Breast epithelium (tissue), 4 donors: Measurements from ENCODE around the gene GALNT7. TPM values are rescaled to one million over a fixed set of nuclear protein-coding genes. Genes with fewer than 3 reads are reported as not detected.
A peak's percentile ranks its signal among the peaks of the same experiment; 100 is the strongest.
"Not testable (repeated sequence)": the region's sequence is repeated elsewhere in the genome, so short reads cannot be mapped to it uniquely, and the experiment has no call there.

Experiments used
- DNase-seq, 2 donors: peaks; one replicate each; pipeline ENCODE4 v3.0.0-alpha.2; 2019; ENCODE audit warnings: low spot score in 2 of 2
- H3K27ac ChIP-seq, 2 donors: fragments of 200-600 bp; sonication (generic) in 1 of 2; one replicate each; pipeline ENCODE4 v1.5.1; 2016 to 2019; ENCODE audit warnings: mild to moderate bottlenecking in 1 of 2
- H3K27me3 ChIP-seq, 2 donors: fragments of 200-600 bp; sonication (generic) in 1 of 2; one replicate each; pipeline versions ENCODE4 v1.5.1 to v1.6.0; 2017 to 2019; ENCODE audit warnings: control low read depth in 1 of 2, mild to moderate bottlenecking in 1 of 2
- H3K36me3 ChIP-seq: fragments of 200-600 bp; one replicate; pipeline ENCODE4 v1.5.1; 2019
- H3K4me1 ChIP-seq, 2 donors: fragments of 200-600 bp; sonication (generic); one replicate each; pipeline ENCODE4 v1.5.1; 2016 to 2019; ENCODE audit warnings: control low read depth in 1 of 2
- H3K4me3 ChIP-seq, 3 donors: fragments of 200-600 bp; sonication (generic); 1 replicate in 2 of 3; 2 replicates in 1 of 3; pipeline ENCODE4 v1.5.1; 2016 to 2019; ENCODE audit warnings: mild to moderate bottlenecking in 3 of 3, moderate library complexity in 2 of 3
- H3K9me3 ChIP-seq, 2 donors: fragments of 200-600 bp; sonication (generic) in 1 of 2; one replicate each; pipeline ENCODE4 v1.5.1; 2016 to 2019; ENCODE audit warnings: control low read depth in 1 of 2
- CTCF ChIP-seq, 3 donors: fragments of 450-650 bp; IDR thresholded peaks; one replicate each; pipeline ENCODE4 v1.5.1; 2016 to 2017; ENCODE audit warnings: antibody characterized with exemption in 3 of 3, mild to moderate bottlenecking in 3 of 3, moderate library complexity in 3 of 3
- POLR2A ChIP-seq: fragments of 450-650 bp; IDR thresholded peaks from one replicate; pipeline ENCODE4 v1.6.1; 2016; ENCODE audit warnings: antibody characterized with exemption, mild to moderate bottlenecking, moderate library complexity
- POLR2AphosphoS5 ChIP-seq, 3 donors: sonication (generic); formaldehyde crosslinking; IDR thresholded peaks; one replicate each; pipeline ENCODE4 v1.6.1; 2017; ENCODE audit warnings: antibody characterized with exemption in 3 of 3
- intact Hi-C: fragments of 100-400 bp; cut with DNase I; formaldehyde crosslinking; loops from one replicate; pipeline ENCODE4 v1.15.1; 2023; ENCODE audit warnings: low total_unique reads
- total RNA-seq, 3 donors: library from RNA; depleted of rRNA; stranded (reverse); fragments of >200 nt; gene quantifications; one replicate each; pipeline ENCODE4 v1.1.0, GENCODE V29; 2016

The GALNT7 gene
- 10 to 100 TPM; 10.7 to 67.2 (median 52.2) TPM for total RNA-seq

- DNase-seq = peak; percentile 44 to 80
- H3K4me1 ChIP-seq = peaks cover 0 to 8% of the 10 kb centered on the region in 2 donors
- intact Hi-C loops = no loop called here
These were observed at the start of gene GALNT7 for GRCh38 chr4:173168396-173169177. Gene GALNT7, plus strand, starts transcription at chr4:173168811. Its CDS starts 25 bp downstream, at chr4:173168836.

GRCh38 chr4:173118819-173119218 lies 49.8 kb upstream of the GALNT7 start:
- intact Hi-C loops, H3K27ac ChIP-seq, H3K36me3 ChIP-seq, H3K4me1 ChIP-seq, H3K9me3 ChIP-seq, H3K4me3 ChIP-seq, DNase-seq, H3K27me3 ChIP-seq: not testable (repeated sequence)

More at GRCh38 chr4:173168396-173169177, at the start of gene GALNT7:
- Histone ChIP-seq H3K27ac (peak within 1 kb of the TSS; percentile 92 to 97), H3K4me3 (peak within 1 kb of the TSS; percentile 86 to 96 (median 88)), H3K36me3 (no peaks in the 10 kb centered on the region), H3K27me3 (no peaks in the 10 kb centered on the region), H3K9me3 (no peaks in the 10 kb centered on the region)
- no peak for TF ChIP-seq CTCF (IDR thresholded peaks at IDR 0.05)
- TF ChIP-seq POLR2AphosphoS5 (IDR thresholded peaks at IDR 0.05) = no peak
- TF ChIP-seq POLR2A = no peak

DNA sequence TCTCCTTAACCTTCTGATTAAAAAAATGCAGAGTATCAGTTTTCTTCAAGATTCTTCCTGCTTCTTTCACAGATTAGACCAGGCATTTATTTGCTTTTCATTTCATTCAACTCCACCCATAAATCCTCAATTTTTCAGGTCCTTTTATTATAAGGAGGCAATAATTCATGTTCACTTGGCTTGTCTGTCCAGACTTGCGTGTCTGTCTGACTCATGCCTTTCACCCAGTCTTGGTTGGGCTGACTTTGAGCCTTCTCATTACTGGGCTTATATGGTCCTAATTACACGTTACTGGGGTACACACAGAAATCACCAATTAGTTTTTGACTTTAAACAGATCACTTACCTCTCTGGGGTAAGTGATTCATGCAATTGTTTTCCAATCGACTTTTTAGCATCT lies 48.8 kb upstream of the GALNT7 start:
- H3K4me1 ChIP-seq = no peaks in the 10 kb centered on the region
- intact Hi-C loops = no loop called here
- no peak overlapping the region for H3K4me3 ChIP-seq
- no peaks in the 10 kb centered on the region for H3K27me3 ChIP-seq
- no peak for TF ChIP-seq POLR2AphosphoS5 (IDR thresholded peaks at IDR 0.05)
- no peak for TF ChIP-seq CTCF (IDR thresholded peaks at IDR 0.05)
- no peak for TF ChIP-seq POLR2A
- no peak for DNase-seq
- H3K36me3 ChIP-seq = no peaks in the 10 kb centered on the region
- H3K27ac ChIP-seq = no peak overlapping the region
- H3K9me3 ChIP-seq = no peaks in the 10 kb centered on the region

DNA sequence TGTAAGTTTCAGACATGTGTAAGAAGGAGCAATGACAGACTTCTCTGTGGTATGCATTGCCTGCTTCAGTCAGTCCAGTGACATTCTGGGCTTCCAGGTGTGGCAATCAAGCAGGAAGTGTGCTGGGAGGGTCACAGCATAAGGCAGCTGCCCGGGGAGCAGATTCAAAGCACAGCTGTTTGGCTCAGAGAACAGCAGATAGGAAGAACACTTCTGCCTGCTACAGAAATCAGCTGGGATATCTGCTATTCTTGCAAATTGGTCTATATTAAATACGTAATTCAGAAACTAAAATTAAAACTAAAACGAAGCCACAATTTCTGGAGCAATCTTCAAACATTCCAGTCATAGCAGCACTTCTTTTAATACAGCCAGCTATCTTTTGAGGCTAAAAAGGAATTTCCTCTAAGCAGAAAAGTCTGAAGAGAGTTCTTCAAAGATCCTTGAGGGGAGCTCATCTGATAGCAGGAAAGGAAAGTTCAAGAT lies 47.5 kb upstream of the GALNT7 start:
- no peak for DNase-seq
- no peaks in the 10 kb centered on the region for H3K9me3 ChIP-seq
- TF ChIP-seq POLR2A (no peak), POLR2AphosphoS5 (IDR thresholded peaks at IDR 0.05) (no peak)

GRCh38 chr4:173124209-173124865 lies 44.3 kb upstream of the GALNT7 start:
- intact Hi-C loops = no loop called here
- Histone ChIP-seq H3K27ac (no peak overlapping the region), H3K4me3 (no peak overlapping the region)

More for the DNA sequence above, 47.5 kb upstream of the GALNT7 start:
- Histone ChIP-seq H3K4me3 (no peak overlapping the region), H3K27ac (no peak overlapping the region), H3K36me3 (no peaks in the 10 kb centered on the region), H3K4me1 (no peaks in the 10 kb centered on the region), H3K27me3 (no peaks in the 10 kb centered on the region)
- intact Hi-C loops = no loop called here

More at GRCh38 chr4:173124209-173124865, 44.3 kb upstream of the GALNT7 start:
- Histone ChIP-seq H3K4me1 (no peaks in the 10 kb centered on the region), H3K36me3 (no peaks in the 10 kb centered on the region), H3K9me3 (no peaks in the 10 kb centered on the region), H3K27me3 (no peaks in the 10 kb centered on the region)
- TF ChIP-seq POLR2A (no peak), CTCF (IDR thresholded peaks at IDR 0.05) (no peak)
- no peak for DNase-seq
